Neural crest cell (in vitro differentiated cells): ENCODE data around the gene LINC01488. TPM values are rescaled to one million over a fixed set of nuclear protein-coding genes. Genes with fewer than 3 reads are reported as not detected.

Experiments used
- DNase-seq: peaks from one replicate; pipeline ENCODE4 v3.0.0; 2021; ENCODE audit warnings: low read depth, mixed read lengths, low spot score
- H3K27ac Mint-ChIP-seq: one replicate; pipeline ENCODE4 v1.8.0; 2021; ENCODE audit warnings: mild to moderate bottlenecking, mixed read lengths; ENCODE audit not compliant: unreplicated experiment
- H3K27me3 Mint-ChIP-seq: 2 replicates; pipeline ENCODE4 v1.8.0; 2021; ENCODE audit warnings: low read depth, mild to moderate bottlenecking, mixed read lengths
- H3K36me3 Mint-ChIP-seq: 2 replicates; pipeline ENCODE4 v1.8.0; 2021; ENCODE audit warnings: low read depth, mild to moderate bottlenecking, mixed read lengths
- H3K4me1 Mint-ChIP-seq: 2 replicates; pipeline ENCODE4 v1.8.0; 2021; ENCODE audit warnings: mixed read lengths
- H3K4me3 Mint-ChIP-seq: one replicate; pipeline ENCODE4 v1.8.0; 2021; ENCODE audit warnings: mild to moderate bottlenecking, mixed read lengths
- H3K9me3 Mint-ChIP-seq: 2 replicates; pipeline ENCODE4 v1.8.0; 2021; ENCODE audit warnings: mixed read lengths
- total RNA-seq: library from RNA; stranded (reverse); gene quantifications from 2 replicates; pipeline ENCODE4 v1.2.1, GENCODE V29; 2021
- TF ChIP-seq, protein P1 (sequence below): fragments of 200-600 bp; sonication (generic); conservative IDR thresholded peaks from 2 replicates; pipeline ENCODE4 v1.5.0; 2021; ENCODE audit warnings: antibody characterized with exemption, mild to moderate bottlenecking

The LINC01488 gene
- total RNA-seq, 1 donor from 2014 or later = not detected

DNA sequence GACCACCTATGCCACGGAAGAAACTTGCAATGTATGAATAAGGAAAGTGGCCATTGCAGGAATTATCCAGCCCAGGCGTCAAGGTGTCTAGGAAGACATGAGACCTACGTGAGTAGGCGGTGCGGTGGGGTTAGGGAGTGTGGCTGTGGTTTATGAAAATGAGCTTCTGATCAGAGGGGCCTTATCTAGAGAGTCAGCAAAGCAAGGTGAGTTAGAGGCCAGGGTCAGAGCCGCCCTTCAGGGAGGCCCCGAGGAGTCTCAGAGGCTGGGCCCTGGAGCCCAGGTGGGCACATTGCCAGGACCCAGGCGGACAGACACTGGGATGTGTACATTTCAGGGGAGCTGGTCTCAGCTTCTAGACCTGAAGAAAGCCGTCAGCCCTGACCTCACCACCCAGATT lies 13.8 kb upstream of the LINC01488 start:
- H3K27ac Mint-ChIP-seq = no peak overlapping the region
- no peak for DNase-seq
- TF ChIP-seq, protein P1, sequence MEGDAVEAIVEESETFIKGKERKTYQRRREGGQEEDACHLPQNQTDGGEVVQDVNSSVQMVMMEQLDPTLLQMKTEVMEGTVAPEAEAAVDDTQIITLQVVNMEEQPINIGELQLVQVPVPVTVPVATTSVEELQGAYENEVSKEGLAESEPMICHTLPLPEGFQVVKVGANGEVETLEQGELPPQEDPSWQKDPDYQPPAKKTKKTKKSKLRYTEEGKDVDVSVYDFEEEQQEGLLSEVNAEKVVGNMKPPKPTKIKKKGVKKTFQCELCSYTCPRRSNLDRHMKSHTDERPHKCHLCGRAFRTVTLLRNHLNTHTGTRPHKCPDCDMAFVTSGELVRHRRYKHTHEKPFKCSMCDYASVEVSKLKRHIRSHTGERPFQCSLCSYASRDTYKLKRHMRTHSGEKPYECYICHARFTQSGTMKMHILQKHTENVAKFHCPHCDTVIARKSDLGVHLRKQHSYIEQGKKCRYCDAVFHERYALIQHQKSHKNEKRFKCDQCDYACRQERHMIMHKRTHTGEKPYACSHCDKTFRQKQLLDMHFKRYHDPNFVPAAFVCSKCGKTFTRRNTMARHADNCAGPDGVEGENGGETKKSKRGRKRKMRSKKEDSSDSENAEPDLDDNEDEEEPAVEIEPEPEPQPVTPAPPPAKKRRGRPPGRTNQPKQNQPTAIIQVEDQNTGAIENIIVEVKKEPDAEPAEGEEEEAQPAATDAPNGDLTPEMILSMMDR = no peak
- H3K4me1 Mint-ChIP-seq = peaks cover 43% of the 10 kb centered on the region
- H3K4me3 Mint-ChIP-seq = no peak overlapping the region
- no peaks in the 10 kb centered on the region for H3K27me3 Mint-ChIP-seq
- H3K36me3 Mint-ChIP-seq = peaks cover 2% of the 10 kb centered on the region
- no peaks in the 10 kb centered on the region for H3K9me3 Mint-ChIP-seq

DNA sequence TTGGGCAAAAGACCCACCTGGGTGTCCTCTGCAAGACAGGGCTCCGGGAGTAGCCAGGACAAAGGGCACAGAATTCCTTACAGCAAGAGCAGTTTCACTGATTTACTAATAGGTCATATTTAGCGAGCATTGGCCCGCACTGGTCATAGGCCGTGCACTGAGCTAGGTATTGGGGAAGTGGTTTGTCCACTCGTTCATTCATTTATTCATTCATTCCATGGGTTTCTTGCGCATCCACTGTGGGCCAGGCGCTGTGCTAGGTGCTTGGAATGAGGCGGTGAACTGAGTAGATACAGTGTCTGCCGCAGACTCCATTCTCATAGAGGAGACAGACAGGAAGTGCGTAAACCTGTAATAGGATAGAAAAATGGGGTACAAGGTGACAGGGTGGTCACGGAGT lies 13.2 kb upstream of the LINC01488 start:
- Mint-ChIP-seq H3K9me3 (no peaks in the 10 kb centered on the region), H3K4me3 (no peak overlapping the region), H3K4me1 (peaks cover 44% of the 10 kb centered on the region), H3K36me3 (peaks cover 2% of the 10 kb centered on the region), H3K27me3 (no peaks in the 10 kb centered on the region), H3K27ac (no peak overlapping the region)
- TF ChIP-seq, protein P1 = no peak
- no peak for DNase-seq

DNA sequence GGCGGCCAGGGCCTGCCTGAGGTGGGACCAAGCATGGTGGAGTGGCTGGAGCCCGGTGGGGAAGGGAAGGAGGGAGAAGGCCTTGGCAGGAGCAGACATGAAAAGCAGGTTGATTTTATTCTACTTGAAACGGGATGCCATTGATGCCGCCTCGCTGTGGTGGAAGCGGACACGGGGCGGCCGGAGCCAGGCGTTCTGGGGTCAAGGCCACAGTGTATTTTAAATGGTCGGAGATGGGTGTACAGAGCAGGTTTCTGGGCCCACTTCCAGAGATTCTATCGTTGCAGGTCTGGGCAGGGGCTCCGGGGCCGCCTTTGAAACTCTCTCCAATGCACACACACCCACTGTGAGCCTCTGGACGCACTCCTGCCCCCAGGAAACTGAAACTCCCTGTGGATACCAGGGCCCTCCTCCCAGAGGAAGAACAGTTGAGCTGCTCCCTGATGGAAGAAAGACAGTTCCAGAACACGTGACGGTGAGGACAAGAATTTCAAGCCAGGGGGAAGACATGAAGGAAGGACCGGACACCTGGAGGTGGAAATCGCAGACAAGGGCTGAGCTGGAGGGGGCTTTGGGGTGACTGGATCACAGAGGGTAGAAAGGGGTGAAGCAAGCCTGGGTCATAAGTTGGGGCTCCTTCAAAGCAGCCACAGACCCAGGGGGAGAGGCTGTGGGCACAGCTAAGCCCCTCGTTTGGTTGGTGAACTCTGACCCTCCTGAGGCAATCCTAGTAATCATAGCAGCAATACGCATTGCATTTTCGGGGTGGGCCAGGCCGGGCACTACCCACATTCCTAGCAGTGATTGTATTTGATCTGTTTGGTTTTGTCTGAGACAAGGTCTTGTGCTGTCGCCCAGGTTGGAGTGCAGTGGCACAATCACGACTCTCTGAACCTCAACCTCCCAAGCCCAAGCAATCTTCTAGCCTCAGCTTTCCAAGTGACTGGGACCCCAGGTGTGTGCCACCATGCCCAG lies 12.3 kb upstream of the LINC01488 start:
- H3K27me3 Mint-ChIP-seq = no peaks in the 10 kb centered on the region
- no peaks in the 10 kb centered on the region for H3K9me3 Mint-ChIP-seq
- DNase-seq = no peak
- H3K4me1 Mint-ChIP-seq = peaks cover 45% of the 10 kb centered on the region
- no peak overlapping the region for H3K27ac Mint-ChIP-seq
- TF ChIP-seq, protein P1 = no peak
- H3K4me3 Mint-ChIP-seq = no peak overlapping the region
- no peaks in the 10 kb centered on the region for H3K36me3 Mint-ChIP-seq

DNA sequence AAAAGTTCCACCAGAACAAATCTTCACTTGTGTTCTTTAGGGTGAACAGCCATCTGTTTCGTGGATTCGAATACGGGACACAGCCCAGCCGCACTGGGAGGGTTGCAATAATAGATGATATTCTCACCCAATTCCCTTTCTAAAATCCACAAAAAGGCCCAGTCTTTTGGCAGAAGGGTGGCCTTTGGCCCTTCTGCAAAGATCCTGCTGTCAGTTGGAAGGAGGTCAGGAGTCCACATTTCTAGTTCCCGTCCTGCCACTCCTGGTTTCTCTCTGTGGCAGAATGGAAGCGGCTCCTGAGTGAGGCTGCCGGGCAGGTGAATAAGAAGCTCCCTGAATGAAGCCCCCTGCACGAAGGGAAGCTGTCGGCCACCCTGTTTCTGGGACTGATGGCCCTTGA lies 11.2 kb upstream of the LINC01488 start:
- H3K36me3 Mint-ChIP-seq = no peaks in the 10 kb centered on the region
- no peak for DNase-seq
- no peaks in the 10 kb centered on the region for H3K27me3 Mint-ChIP-seq
- TF ChIP-seq, protein P1 = no peak
- no peaks in the 10 kb centered on the region for H3K9me3 Mint-ChIP-seq
- H3K27ac Mint-ChIP-seq = no peak overlapping the region
- peaks cover 45% of the 10 kb centered on the region for H3K4me1 Mint-ChIP-seq
- H3K4me3 Mint-ChIP-seq = no peak overlapping the region

DNA sequence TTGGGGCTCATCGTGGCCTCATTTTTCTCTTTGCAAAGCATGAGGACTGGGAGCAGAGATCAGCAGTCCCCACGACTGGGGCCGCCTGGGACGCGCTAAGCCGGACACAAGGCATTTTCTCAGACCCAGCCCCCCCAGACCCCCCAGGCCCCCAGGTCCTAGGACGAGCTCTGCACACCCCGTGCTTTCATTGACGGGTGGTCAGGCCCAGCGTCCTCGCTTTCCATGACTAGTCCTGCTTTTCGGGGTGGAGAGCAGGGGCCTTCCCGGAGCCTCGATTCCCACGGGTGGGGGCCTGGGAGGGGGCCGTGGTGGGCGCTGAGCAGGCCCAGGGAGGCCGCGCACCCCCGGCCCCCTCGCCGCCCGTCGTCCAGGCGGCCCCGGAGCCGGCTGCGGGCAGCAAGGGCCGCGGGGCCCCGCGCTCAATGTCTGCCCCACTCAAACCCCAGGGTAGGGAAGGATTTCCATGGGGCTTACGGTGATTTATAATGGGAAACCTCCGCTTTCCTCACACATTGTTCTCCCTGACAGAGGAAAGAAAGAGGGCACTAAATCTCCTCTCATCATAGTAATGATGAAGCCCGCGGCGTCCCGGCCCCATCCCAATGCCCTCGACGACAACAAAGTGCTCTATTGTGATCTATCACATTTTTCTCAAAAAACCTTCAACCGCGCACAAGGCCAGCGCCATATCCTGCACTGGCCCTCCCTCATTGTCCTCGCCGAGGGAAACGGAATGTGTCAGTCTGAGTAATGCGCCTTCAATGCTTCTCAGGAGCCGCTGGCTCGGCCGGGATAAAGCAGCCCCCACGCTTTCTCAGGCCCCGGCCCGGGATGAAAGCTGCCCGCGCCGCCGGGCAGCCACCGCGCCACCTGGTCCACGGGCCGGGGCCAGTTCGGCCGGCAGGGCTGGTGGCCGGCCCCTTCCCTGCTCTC lies 10.4 kb upstream of the LINC01488 start:
- no peaks in the 10 kb centered on the region for H3K9me3 Mint-ChIP-seq
- peak; percentile 46 for DNase-seq
- H3K4me1 Mint-ChIP-seq = peaks cover 45% of the 10 kb centered on the region
- H3K36me3 Mint-ChIP-seq = no peaks in the 10 kb centered on the region
- H3K4me3 Mint-ChIP-seq = peak overlapping the region; percentile 20
- H3K27ac Mint-ChIP-seq = peak overlapping the region; percentile 89
- TF ChIP-seq, protein P1 = no peak
- H3K27me3 Mint-ChIP-seq = no peaks in the 10 kb centered on the region
